Neural cell (in vitro differentiated cells): Measurements from ENCODE around the gene RFTN1. TPM values are rescaled to one million over a fixed set of nuclear protein-coding genes. Genes with fewer than 3 reads are reported as not detected.

Experiments
- H2AFZ ChIP-seq: fragments of 200-600, 300-800 bp; sonication (generic), shearing (Covaris generic); 2 replicates; pipeline ENCODE4 v1.6.0; 2014; ENCODE audit warnings: low read depth, mild to moderate bottlenecking, antibody characterized with exemption, low read length, moderate library complexity
- H3F3A ChIP-seq: fragments of 200-600 bp; shearing (Covaris generic); 2 replicates; pipeline ENCODE4 v1.6.1; 2016; ENCODE audit warnings: mild to moderate bottlenecking, moderate library complexity, mixed read lengths, antibody characterized with exemption, low read length; ENCODE audit not compliant: insufficient read depth, poor library complexity, severe bottlenecking
- H3K27ac ChIP-seq: fragments of 200-600, 300-800 bp; sonication (generic), shearing (Covaris generic); 2 replicates; pipeline ENCODE4 v1.5.1; 2014; ENCODE audit warnings: mild to moderate bottlenecking, low read length, moderate library complexity
- H3K27me3 ChIP-seq: fragments of 300-800, 200-600 bp; sonication (generic), shearing (Covaris generic); 2 replicates; pipeline ENCODE4 v1.6.0; 2014; ENCODE audit warnings: mild to moderate bottlenecking, low read depth, low read length, moderate library complexity; ENCODE audit not compliant: insufficient read depth
- H3K36me3 ChIP-seq: fragments of 300-800, 200-600 bp; sonication (generic), shearing (Covaris generic); 2 replicates; pipeline ENCODE4 v1.5.1; 2014; ENCODE audit warnings: mild to moderate bottlenecking, antibody characterized with exemption, low read length, moderate library complexity; ENCODE audit not compliant: insufficient read depth
- H3K4me2 ChIP-seq: fragments of 300-800, 200-600 bp; sonication (generic), shearing (Covaris generic); 2 replicates; pipeline ENCODE4 v1.6.0; 2014; ENCODE audit warnings: mild to moderate bottlenecking, low read length
- H3K4me3 ChIP-seq: fragments of 300-800, 200-600 bp; sonication (generic), shearing (Covaris generic); 2 replicates; pipeline ENCODE4 v1.5.1; 2014; ENCODE audit warnings: mild to moderate bottlenecking, low read length, moderate library complexity
- H3K79me2 ChIP-seq: fragments of 200-600 bp; shearing (Covaris generic); replicated peaks from 2 replicates; pipeline ENCODE4 v1.6.0; 2014; ENCODE audit warnings: mild to moderate bottlenecking, low read length, moderate library complexity; ENCODE audit not compliant: insufficient read depth
- H3K9ac ChIP-seq: fragments of 300-800, 200-600 bp; sonication (generic), shearing (Covaris generic); 2 replicates; pipeline ENCODE4 v1.6.1; 2016; ENCODE audit warnings: mild to moderate bottlenecking, low read length, mixed read lengths
- H3K9me2 ChIP-seq: fragments of 200-600 bp; shearing (Covaris generic); 2 replicates; pipeline ENCODE4 v1.6.1; 2016; ENCODE audit warnings: mild to moderate bottlenecking, low read length, mixed read lengths; ENCODE audit not compliant: insufficient read depth
- H3K9me3 ChIP-seq: fragments of 200-600, 300-800 bp; sonication (generic), shearing (Covaris generic); 2 replicates; pipeline ENCODE4 v1.6.1; 2016; ENCODE audit warnings: mild to moderate bottlenecking, mixed run types, low read length, moderate library complexity, mixed read lengths
- H4K20me1 ChIP-seq: fragments of 200-600 bp; shearing (Covaris generic); 2 replicates; pipeline ENCODE4 v1.6.1; 2016; ENCODE audit warnings: mild to moderate bottlenecking, mixed run types; ENCODE audit not compliant: insufficient read depth
- CTCF ChIP-seq: fragments of 450-650 bp; IDR thresholded peaks from 2 replicates; pipeline ENCODE4 v1.5.1; 2014; ENCODE audit warnings: antibody characterized with exemption, mild to moderate bottlenecking, moderate library complexity; ENCODE audit not compliant: poor library complexity, severe bottlenecking
- EP300 ChIP-seq: fragments of 450-650 bp; conservative IDR thresholded peaks from 2 replicates; pipeline ENCODE4 v1.6.1; 2014; ENCODE audit warnings: antibody characterized with exemption, mild to moderate bottlenecking, moderate library complexity; ENCODE audit not compliant: poor library complexity, severe bottlenecking
- EZH2 ChIP-seq: fragments of 200-600, 300-800 bp; shearing (Covaris generic), sonication (generic); IDR thresholded peaks from 2 replicates; pipeline ENCODE4 v1.6.1; 2014; ENCODE audit warnings: antibody characterized with exemption, low read length, borderline replicate concordance, mild to moderate bottlenecking; ENCODE audit not compliant: insufficient read depth, poor library complexity, severe bottlenecking
- MXI1 ChIP-seq: fragments of 450-650 bp; conservative IDR thresholded peaks from 2 replicates; pipeline ENCODE4 v1.6.1; 2014; ENCODE audit warnings: antibody characterized with exemption, mild to moderate bottlenecking; ENCODE audit not compliant: poor library complexity, severe bottlenecking
- RAD21 ChIP-seq: fragments of 450-650 bp; conservative IDR thresholded peaks from 2 replicates; pipeline ENCODE4 v1.6.1; 2014; ENCODE audit warnings: antibody characterized with exemption, mild to moderate bottlenecking, moderate library complexity
- REST ChIP-seq: IDR thresholded peaks from 2 replicates; pipeline ENCODE4 v1.6.1; 2012; ENCODE audit warnings: borderline replicate concordance
- SMC3 ChIP-seq: fragments of 450-650 bp; conservative IDR thresholded peaks from 2 replicates; pipeline ENCODE4 v1.6.1; 2014; ENCODE audit warnings: antibody characterized with exemption, mild to moderate bottlenecking, moderate library complexity; ENCODE audit not compliant: poor library complexity
- TAF1 ChIP-seq: IDR thresholded peaks from 2 replicates; pipeline ENCODE4 v1.6.1; 2012; ENCODE audit warnings: low read depth
- polyA plus RNA-seq: library from polyadenylated mRNA; depleted of rRNA; stranded (reverse); fragments of >200 nt; gene quantifications from 2 replicates; pipeline ENCODE4 v1.2.3, GENCODE V29; 2014

Gene RFTN1
- polyA plus RNA-seq, 1 donor from 2014 or later: 36.8 TPM

GRCh38 chr3:16335772-16336645, 177.5 kb downstream of the RFTN1 start:
- no peaks in the 10 kb centered on the region for H3K27me3 ChIP-seq
- no peaks in the 10 kb centered on the region for H3K36me3 ChIP-seq
- H4K20me1 ChIP-seq: no peaks in the 10 kb centered on the region
- H3K4me2 ChIP-seq: no peak overlapping the region
- H2AFZ ChIP-seq: no peak overlapping the region
- H3K9me3 ChIP-seq: no peaks in the 10 kb centered on the region
- no peak overlapping the region for H3K27ac ChIP-seq
- no peaks in the 10 kb centered on the region for H3K9me2 ChIP-seq
- H3F3A ChIP-seq: no peaks in the 10 kb centered on the region
- H3K9ac ChIP-seq: no peak overlapping the region
- TF ChIP-seq SMC3: no peak
- TF ChIP-seq REST: no peak
- no peak for TF ChIP-seq EP300
- TF ChIP-seq TAF1: no peak
- H3K4me3 ChIP-seq: no peak overlapping the region
- H3K79me2 ChIP-seq: no peaks in the 10 kb centered on the region

- no peak overlapping the region for H3K4me3 ChIP-seq
- H3K27me3 ChIP-seq: no peaks in the 10 kb centered on the region
- no peaks in the 10 kb centered on the region for H4K20me1 ChIP-seq
- no peaks in the 10 kb centered on the region for H3F3A ChIP-seq
- no peak overlapping the region for H3K9ac ChIP-seq
- H3K9me2 ChIP-seq: no peaks in the 10 kb centered on the region
- TF ChIP-seq MXI1: no peak
- no peak for TF ChIP-seq TAF1
- TF ChIP-seq EZH2: no peak
- no peak for TF ChIP-seq RAD21
- no peak for TF ChIP-seq CTCF
- no peak for TF ChIP-seq SMC3
- no peak for TF ChIP-seq REST
- H3K9me3 ChIP-seq: no peaks in the 10 kb centered on the region
- H3K27ac ChIP-seq: no peak overlapping the region
- no peaks in the 10 kb centered on the region for H3K36me3 ChIP-seq
- H3K79me2 ChIP-seq: no peaks in the 10 kb centered on the region
- no peak overlapping the region for H2AFZ ChIP-seq
- no peak overlapping the region for H3K4me2 ChIP-seq
Observed at GRCh38 chr3:16335333-16335732, 178.2 kb downstream of the RFTN1 start.
